NCI-H226 (cell line): ENCODE results near the gene CALML3.

ENCODE experiments used
- DNase-seq: peaks from one replicate; pipeline ENCODE4 v3.0.0-alpha.2; 2015

CALML3 gene

DNA sequence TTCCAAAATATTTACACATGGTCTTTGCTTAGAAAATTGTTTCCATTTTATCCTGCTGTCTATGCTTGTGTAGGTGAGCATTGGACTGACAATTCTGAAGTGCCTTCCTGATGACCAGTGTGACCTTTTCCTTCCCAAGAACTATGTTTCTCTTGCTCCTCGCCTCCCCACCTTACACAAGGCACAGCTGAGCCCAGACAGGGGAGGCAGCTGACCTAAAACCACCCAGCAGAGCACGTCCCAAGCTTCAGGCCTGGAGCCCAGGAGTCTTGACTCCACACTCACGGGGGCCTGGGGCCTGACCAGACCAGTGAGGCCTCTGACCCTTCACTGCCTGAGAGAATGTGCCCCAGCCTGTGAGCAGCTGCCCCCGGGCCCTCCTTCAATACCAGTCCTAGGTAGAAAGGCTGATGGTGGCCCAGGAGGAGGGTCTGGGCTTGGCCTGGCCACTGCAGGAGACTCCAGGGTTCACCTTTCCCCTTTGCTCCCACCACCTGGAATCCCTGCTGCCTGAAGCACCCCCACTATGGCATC lies 32.4 kb upstream of the CALML3 start:
- no peak for DNase-seq

DNA sequence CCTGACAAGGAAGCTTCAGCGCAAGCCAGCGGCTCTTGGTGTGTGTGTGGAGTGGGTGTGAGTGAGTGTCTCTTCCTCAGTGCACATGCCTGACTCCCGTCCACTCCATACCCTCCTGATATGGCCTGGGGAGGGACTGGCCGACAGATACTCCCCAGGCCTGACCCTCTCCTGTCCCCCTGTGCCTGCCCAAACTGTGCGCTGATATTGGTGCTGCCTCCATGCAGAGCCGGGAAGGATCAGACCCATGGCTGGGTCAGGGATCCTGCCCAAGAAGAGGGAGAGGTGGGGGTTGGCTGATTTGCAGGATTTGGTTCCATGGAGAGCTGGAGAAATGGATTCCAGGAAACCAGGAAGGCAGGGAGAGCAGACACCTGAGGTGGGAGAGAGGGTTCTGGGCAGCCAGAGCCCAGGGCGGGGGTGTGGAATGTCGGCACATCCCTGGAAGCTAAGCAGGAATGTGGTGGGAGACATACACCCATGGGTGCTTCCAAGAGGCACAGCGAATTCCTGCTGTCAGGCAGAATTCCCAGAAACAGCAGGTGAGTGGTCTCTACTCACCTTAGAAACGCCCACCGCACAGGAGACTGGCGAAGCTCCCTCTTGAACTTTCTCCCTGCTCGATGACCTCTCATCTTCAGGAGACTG lies 31.7 kb upstream of the CALML3 start:
- DNase-seq = peak; percentile 17

DNA sequence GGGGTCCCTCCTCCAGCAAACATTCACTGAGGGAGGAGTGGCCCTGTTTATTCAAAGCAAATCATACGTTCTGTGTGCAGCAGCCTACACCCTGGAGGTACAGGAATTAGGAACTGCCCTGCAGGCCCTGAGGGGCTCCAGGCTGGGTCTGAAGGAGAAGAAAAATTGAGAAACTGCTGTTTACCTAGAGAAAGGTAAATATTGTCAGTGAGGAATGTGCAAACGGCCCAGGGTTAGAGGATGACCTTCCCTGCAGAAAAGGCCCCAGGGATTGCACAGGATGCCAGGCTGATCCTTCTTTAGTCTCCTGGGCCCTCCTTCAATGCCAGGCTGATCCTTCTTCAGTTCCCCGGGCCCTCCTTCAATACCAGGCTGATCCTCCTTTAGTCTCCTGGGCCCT lies 31.1 kb upstream of the CALML3 start:
- DNase-seq = no peak

DNA sequence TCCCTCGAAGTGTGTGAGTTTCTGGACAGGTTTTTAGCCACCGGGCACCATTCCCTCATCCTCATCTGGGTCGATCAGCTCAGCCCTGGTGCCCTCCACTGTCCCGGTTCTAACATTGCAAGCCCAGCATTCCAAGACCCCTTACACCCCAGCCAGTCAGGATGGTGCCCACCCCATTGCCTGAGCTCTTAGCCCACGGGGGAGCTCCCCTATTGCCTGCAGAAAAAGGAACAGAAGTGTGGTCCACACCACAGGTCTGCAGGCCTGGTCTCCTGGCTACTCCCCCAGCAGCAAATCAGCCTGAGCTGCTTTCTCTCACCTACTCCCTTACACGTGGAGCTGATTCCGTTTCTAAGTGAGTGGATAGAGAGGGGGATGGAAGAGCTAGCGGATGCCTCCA lies 30.1 kb upstream of the CALML3 start:
- no peak for DNase-seq

DNA sequence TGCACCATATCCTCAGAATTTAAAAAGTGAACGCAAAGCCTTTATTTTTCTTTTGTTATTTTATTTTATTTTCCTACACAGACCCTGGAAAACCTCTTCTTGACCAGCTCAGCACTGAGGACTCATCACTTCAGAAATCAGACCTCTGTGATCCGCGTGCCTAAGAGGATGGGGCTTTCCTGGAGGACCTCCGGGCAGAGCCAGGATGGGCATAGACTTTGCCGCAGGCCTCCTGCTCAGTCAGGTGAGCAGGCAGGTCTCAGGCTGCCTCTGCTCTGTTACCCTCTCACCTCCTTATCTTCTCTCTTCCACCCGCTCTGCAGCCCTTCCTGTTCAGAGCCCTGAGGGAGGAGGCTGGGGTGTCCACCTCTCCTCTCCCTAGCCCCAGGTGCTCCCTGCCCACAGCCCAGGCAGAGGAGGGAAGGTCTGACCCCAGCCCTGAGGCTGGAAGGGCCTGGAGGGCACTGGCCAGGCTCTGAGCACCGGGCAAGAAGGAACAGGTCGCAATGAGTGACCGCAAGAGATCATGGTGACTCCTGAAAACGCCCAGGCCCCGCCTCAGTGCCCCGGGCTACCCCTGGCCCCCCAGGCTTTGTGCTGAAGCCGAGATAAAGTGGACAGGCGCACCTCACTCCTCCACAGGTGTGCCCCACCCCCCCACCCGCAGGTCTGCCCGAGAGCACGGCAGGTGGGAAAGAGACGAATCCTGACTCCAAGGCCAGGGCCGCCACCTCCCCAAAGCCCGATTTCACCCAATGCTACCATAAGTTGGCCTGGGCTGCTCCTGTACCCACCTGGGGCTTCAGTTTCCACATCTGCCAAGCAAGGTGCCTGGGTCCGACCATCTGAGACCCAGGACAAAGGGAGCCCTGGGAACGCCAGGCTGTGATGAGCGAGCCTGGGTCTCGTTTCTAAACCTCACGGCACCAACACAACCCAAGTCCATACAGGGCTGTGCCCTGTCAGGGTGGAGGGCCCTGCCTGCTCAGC lies 28.2 kb upstream of the CALML3 start:
- no peak for DNase-seq

DNA sequence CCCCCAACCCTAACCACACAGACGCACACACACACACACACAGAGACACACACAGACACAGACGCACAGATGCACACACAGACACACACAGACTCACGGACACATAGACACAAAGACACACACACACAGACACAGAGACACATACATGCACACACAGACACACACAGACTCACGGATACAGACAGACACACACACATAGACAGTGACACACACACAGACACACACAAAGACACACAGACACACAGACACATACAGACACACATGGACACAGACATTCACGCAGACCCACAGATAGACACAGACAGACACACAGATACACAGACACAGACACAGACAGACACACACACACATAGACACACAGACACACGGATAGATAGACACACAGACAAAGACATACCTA lies 27.5 kb upstream of the CALML3 start:
- no peak for DNase-seq

DNA sequence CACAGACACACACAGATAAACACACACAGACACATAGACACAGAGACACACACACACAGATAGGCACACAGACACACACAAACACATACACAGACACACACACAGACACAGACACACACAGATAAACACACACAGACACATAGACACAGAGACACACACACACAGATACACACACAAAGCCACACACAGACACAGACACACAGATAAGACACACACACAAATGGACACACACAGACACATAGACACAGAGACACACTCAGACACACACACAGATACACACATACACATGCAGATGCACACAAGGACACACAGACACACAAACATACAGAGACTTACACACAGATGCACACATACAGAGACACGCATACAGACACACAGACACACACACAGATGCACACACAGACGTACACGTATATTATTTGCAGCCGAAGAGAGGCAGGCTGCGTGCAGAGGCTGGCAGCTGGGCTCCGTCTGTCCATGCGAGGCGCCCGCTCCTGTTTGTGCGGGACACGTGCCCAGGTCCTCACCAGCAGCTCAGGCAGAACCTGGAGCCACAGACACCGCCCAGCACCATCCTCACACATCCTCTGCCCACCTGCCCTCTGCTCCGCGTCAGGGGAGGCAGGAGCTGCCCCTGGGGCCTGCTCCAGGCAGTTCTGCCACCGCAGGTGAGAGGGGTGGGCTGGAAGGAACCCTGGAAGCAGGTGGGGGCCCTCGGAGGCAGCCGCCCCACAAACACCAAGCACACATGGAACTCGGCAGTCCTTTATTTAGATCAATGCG lies 26.6 kb upstream of the CALML3 start:
- no peak for DNase-seq

DNA sequence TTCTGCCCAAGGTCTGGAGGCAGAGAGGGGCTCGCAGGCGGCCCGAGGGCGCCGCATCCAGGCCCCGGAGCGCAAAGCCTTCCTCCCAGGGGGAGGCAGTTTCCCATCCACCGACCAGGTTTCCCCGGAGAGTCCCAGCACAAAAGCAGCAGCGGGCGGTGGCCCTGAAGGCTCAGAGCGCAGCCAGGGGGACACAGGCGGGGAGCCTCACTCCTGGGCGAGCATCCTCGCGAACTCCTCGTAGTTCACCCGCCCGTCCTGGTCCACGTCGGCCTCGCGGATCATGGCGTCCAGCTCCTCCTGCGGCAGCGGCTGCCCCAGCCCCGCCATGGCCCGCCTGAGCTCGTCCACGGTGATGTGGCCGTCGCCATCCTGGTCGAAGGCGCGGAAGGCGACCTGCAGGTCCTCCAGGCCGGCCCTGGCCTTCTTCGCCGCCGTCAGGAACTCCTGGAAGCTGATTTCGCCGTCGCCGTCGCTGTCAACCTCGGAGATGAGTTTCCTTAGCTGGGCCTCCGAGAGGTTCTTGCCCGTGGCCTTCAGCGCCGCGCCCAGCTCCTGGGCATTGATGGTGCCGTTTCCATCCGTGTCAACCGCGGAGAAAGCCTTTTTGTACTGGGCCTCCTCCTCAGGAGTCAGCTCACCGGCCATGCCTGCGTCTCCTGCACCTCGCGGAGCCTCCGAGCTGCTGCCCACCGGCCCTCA lies 25.8 kb upstream of the CALML3 start:
- no peak for DNase-seq

DNA sequence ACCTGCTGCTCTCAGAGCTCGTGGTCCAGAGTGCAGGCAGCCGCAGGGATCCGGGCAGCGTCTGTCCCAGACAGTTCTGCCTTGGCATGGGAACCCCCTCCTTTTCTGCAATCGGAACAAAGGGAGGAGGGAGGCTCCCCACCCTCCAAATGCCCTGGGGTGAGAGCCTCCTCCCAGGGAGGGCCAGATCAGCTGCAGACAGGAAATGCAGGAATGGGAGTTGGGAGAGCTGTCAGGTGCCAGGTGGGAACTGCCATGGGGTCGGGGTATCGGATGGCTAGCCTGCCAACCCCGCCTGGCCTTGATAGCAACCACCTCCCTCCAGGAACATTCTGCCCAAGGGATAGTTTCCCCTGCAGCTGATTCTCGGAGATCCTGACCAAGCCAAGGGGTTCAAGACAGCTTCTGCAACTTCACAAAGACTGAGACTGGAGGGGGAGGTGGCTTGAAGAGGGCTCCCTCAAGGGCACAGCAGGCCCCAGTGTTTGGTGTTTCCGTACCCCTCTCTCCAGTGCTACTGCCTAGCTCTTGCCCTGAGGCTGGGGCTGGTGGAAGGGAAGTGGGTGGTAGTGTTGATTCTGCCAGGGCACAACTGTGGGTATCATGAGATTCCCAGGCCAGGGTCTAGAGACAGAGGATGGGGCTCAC lies 25.1 kb upstream of the CALML3 start, which contains the start of gene CALML5:
Gene CALML5 (minus strand): TSS at position 78 of the 648 bp plus-strand sequence. CDS start 132 bp downstream, outside the sequence.
- DNase-seq = no peak

DNA sequence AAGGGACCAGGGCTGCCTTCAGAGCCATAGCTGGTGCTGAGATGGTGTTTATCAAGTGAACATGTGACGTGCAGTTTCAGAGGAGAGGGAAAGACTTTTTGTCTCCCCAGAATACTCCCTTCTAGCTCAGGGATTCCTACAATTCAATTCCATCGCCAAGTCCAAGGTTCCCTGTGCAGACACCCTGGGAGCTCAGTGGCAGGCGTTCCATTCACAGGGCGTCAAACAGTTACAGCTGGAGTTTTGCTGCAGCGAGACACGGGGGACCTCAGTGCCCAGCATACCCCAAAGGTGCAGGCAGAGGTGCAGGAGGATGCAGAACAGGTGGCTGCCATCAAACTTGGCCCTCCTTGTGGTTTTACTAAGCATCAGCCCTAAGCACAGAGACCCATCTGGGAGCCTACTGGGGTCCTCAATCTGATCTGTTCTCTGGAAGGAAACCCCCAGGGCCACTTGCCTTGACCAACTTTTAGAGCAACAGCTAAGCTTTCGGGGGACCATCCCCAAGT lies 24.5 kb upstream of the CALML3 start:
- DNase-seq = no peak

DNA sequence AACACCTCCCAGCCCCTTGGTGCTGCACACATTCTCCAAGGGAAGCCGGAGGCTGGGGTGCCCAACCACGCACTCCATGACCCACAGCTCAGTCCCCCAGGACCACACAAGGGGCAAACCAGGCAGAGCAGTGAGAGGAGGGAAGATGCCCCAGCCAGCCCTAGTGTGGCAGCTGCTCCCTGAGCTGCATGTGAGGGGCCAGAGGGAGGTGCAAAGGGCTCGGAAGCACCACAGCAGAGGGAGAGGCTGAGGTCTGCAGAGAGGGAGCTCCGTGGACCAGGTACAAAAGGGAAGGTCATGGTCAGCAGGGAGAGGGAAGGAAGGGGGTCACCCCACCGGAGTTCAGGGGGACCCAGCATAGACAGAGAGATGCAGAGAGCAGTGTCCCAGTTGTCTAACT lies 23.9 kb upstream of the CALML3 start:
- no peak for DNase-seq

DNA sequence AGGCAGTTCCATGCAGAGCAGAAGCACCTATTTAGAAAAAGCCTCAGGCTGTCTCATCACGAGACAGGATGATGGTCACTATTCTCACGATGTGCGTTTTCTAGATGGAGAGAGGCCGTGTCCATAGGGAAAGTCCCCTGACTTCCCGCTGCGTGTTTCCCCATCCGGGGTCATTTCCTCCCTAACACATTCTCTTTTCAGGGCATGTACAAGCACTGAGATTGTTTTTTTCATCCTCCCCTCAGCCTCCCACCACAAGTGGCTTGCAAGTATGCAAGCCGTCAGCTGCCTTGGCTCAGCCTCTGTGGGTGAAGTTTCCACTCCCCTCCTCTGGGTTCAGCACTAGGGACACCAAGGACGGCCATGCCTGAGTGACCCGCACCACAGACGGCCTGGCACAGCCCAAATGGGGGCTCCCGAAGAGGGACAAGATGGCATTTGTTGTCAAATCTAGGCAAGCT lies 22.7 kb upstream of the CALML3 start:
- no peak for DNase-seq

DNA sequence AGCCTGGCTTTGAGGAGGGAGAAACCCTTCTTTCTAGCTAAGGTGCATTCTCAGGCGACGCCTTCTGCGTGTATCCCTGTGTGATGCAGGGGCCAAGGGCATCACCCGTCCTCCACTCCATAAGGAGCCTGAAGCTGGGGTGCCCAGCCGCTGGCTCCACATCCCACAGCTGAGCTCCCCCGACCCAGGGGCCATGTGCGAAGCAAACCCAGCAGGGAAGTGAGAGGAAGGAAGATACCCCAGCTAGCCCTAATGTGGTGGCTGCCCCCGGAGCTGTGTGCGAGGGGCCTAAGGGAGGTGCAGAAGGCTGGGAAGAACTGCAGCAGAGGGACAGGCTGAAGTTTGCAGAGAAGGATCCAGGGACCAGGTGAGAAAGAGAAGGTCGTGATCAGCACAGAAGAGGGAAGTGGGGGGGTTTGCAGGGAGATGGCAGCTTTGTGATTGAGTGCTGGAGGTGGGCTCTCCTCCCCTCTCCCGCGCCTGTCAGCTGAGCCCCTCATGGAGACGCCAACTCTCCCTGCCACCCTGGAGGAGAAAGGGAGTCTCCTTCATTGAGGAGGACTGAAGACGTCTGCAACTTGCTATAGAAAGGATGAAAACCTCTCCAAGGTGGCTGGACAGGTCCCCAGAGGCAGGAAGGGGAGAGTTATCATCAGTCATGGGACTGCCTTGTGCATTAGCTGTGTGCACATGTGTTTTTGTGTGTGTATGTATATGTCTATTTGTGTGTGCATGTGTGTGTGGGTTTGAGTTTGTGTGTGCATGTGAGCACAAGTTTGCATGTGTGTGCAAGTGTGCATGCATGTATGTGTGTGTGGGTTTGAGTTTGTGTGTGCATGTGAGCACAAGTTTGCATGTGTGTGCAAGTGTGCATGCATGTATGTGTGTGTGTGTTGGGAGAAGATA lies 21.9 kb upstream of the CALML3 start:
- DNase-seq = no peak

DNA sequence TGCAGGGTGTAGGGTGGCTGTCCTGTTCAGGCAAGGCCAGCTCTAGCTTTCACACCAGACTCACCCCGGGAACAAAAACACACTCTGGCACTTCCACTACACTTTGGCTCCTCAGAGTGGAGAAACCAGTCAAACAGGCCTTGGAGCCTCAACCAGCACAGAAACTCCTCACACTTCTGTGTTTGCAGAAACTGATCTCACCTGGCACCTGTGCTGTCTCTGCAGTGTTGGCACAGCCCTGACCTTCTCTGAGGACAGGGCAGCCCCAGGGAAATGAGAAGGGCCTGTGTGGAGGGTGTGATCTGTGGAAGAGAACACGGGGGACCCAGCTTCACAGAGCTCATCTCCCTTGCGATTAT lies 21.3 kb upstream of the CALML3 start:
- DNase-seq = no peak

DNA sequence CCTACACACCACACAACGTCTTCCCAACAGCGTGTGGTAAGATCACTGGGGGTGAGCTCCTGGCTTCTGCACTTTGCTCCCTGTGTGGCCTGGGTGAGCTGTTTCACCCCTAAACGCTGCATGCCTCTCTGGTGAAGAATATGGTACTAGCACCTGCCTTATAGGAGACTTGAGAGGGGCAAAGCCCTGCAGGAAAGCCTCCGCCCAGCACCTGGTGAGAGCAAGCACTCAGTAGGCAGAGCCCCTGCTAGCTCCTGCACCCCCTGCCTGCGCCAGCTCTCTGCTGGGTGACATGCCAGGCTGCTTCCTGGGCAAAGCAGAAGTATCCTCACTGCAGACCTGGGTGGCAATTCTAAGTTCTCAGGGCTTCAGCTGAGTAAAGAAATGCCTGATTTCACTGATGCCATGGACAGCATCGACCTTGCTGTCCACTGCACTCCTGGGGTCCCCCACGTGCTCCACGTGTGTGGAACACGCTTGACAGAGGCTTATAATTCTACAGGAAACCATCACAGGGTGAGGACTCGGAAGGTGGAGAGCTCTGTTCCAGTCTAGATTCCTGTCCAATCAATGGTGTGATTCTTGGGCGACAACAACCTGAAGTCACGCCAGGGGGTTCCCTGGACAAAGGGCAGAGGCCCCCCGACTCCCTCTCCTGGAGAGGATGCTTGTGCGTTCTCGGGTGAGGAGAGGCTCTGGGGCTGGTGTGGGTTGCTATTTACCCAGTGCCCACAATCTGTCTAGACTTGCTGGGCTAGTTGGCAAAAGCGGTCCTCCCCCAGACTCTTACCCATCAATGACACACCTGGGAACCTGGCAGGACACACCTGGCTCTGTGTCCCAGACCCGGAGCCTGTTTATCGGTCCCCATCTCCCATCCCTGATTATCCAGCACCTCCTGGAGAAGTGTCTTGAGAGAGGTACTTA lies 20.4 kb upstream of the CALML3 start:
- no peak for DNase-seq

DNA sequence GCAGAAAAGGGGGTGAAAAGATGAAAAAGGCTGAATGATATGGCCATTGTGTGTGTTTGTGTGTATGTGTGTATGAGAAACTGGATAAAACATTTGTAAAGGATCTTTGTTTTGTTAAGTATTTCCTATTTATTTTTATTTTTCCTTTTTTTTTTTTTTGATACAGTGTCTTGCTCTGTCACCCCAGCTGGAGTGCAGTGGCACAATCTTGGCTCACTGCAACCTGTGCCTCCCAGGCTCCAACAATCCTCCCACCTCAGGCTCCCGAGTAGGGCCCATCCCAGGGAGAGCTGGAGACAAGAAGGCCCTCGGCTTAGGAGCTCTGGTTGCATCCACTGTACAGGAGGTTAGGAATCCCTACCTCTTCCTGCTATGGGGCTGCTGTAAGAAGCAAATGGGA lies 18.5 kb upstream of the CALML3 start:
- no peak for DNase-seq

DNA sequence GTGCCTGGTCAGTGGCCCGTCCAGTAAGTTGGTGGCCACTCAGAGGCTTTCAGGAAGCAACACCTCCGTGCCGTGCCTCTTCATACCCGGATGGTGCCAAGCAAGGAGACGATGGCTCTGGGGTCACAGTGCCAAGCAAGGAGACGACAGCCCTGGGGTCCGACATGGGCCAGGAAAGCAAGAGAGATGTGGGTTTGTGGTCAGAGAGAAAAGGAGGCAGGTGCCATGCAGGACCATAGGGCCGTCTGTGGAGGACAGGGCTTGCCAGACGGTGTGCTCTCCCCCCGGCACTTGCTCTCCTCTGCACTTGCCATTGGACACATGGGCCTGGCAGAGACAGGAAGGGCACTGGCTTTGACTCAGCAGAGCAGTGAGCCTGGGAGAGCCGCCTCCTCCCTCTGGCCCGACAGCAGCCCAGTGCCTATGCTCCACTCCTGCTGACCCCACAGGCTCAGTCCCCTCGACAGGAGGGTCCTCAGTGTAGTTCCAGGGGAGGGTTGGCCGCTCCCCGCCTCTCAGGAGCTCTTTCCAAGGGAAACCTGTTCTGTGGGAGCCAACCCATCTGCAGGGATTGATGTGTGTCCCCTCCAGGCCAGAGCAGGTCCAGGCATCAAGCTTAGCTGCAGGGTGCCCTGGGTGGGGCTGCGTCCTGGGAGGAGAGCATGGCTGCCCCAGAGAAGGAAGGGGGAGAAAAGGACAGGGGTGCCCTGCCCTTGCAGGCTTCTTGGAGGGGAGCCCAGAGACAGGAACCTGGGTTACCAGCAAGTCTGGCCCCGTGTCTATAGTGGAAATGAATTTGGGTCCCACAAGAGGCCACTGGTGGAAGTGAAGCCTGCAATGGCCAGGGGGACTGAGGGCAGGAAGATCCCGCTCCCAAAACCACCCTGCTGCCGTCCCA lies 17.8 kb upstream of the CALML3 start:
- DNase-seq = no peak

DNA sequence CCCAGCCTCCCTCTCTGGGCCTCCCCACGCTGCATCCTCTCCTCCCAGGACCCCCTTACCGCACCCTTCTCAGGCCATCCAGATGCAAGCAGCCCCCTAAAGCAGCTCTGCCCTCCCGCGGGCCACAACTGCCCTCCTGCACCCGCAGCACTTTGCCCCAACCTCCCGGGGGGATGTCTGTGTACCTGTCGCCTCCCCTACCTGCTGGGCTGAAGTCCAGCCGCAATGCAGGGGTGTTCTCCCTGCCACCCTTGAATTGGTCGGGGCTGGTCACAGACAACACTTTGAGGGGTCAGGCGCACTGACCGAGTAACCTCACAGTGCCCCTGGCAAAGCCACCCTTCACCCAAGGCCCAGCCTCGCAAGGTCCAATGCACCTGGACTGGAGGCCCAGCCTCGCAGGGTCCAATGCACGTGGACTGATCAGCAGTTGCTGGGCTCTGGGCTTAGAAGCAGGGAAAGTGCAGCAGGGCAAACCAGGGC lies 17.1 kb upstream of the CALML3 start:
- DNase-seq = no peak
